GM12878 (cell line): Measurements from ENCODE around the gene FAM50A. TPM values are rescaled to one million over a fixed set of nuclear protein-coding genes. Genes with fewer than 3 reads are reported as not detected.

Source experiments
- ATAC-seq: fragments of 200-7000 bp; cut with Tn5 transposase; 3 replicates; pipeline ENCODE4 v1.9.1; 2020; ENCODE audit warnings: mild to moderate bottlenecking, moderate library complexity
- BruUV-seq: library from RNA; stranded (reverse); fragments of 400-500 nt; replicated peaks from 2 replicates; lab custom pipeline; 2021; lab: Mats Ljungman, UMichigan
- CTCF ChIA-PET: fragments of 300-600 bp; sonication (Branson Sonifier 250); formaldehyde crosslinking; extraction: SDS; loops from one replicate; lab custom pipeline; 2021; ENCODE audit warnings: inconsistent platforms; lab: Yijun Ruan, JAX
- POLR2A ChIA-PET: fragments of 350-600 bp; formaldehyde crosslinking; extraction: SDS; loops from one replicate; lab custom pipeline; 2021; ENCODE audit warnings: inconsistent platforms; lab: Charles Lee
- RAD21 ChIA-PET: fragments of 300-600 bp; sonication (Branson Sonifier 250); formaldehyde crosslinking; loops from one replicate; lab custom pipeline; 2023; ENCODE audit warnings: antibody characterized with exemption; ENCODE audit not compliant: unreplicated experiment; lab: Charles Lee
- SMC1A ChIA-PET: fragments of 300-600 bp; sonication (Branson Sonifier 250); formaldehyde crosslinking; loops from one replicate; lab custom pipeline; 2023; ENCODE audit not compliant: unreplicated experiment, uncharacterized antibody; lab: Charles Lee
- DNase-seq: peaks from one replicate; pipeline ENCODE4 v3.0.0-alpha.2; 2011; ENCODE audit warnings: low read depth, low spot score
- FAIRE-seq: peaks from 3 replicates; lab custom pipeline; 2011; peaks lifted over from hg19 to GRCh38; lab: Jason Lieb, UNC
- H2AFZ ChIP-seq: 2 replicates; pipeline ENCODE4 v1.6.0; 2011; ENCODE audit warnings: low read depth, low read length, control low read depth; ENCODE audit not compliant: control insufficient read depth
- H3K27ac ChIP-seq: 2 replicates; pipeline ENCODE4 v1.5.1; 2011; ENCODE audit warnings: control low read depth; ENCODE audit not compliant: control insufficient read depth, insufficient read depth
- H3K27me3 ChIP-seq, 2 experiments: replicated peaks in 1 of 2; 2 replicates each; pipeline versions ENCODE4 v1.6.0 to v1.6.1; 2011; ENCODE audit warnings: low read length in 1 of 2; ENCODE audit not compliant: control insufficient read depth in 2 of 2, insufficient read depth in 2 of 2
- H3K36me3 ChIP-seq, 2 experiments: 2 replicates each; pipeline ENCODE4 v1.5.1; 2011; ENCODE audit warnings: low read length in 1 of 2; ENCODE audit not compliant: control insufficient read depth in 2 of 2, insufficient read depth in 2 of 2
- H3K4me1 ChIP-seq: 2 replicates; pipeline ENCODE4 v1.6.1; 2011; ENCODE audit warnings: mild to moderate bottlenecking, low read length, moderate library complexity, mixed read lengths; ENCODE audit not compliant: control insufficient read depth, insufficient read depth
- H3K4me2 ChIP-seq: 2 replicates; pipeline ENCODE4 v1.6.0; 2011; ENCODE audit warnings: control low read depth; ENCODE audit not compliant: control insufficient read depth, insufficient read depth
- H3K4me3 ChIP-seq: fragments of 200-600 bp; sonication (generic); 2 replicates; pipeline ENCODE4 v1.5.1; 2016
- H3K79me2 ChIP-seq: 2 replicates; pipeline ENCODE4 v1.6.0; 2011; ENCODE audit warnings: low read length; ENCODE audit not compliant: control insufficient read depth, insufficient read depth
- H3K9ac ChIP-seq: 2 replicates; pipeline ENCODE4 v1.8.0; 2011; ENCODE audit warnings: low read length, control low read depth, mixed read lengths; ENCODE audit not compliant: control insufficient read depth, insufficient read depth
- H3K9me3 ChIP-seq: replicated peaks from 3 replicates; pipeline ENCODE4 v1.5.1; 2011; ENCODE audit warnings: mild to moderate bottlenecking, low read length; ENCODE audit not compliant: control insufficient read depth, insufficient read depth
- H4K20me1 ChIP-seq: 2 replicates; pipeline ENCODE4 v1.6.0; 2011; ENCODE audit not compliant: control insufficient read depth, insufficient read depth
- CBX5 ChIP-seq: sonication (generic); IDR thresholded peaks from 2 replicates; pipeline ENCODE4 v1.6.1; 2016; ENCODE audit warnings: low read depth, moderate library complexity, mild to moderate bottlenecking, inconsistent platforms
- CHD1 ChIP-seq: IDR thresholded peaks from 2 replicates; pipeline ENCODE4 v1.6.1; 2012; ENCODE audit warnings: low read depth, low read length, improper control_type of control experiment
- EZH2 ChIP-seq: IDR thresholded peaks from 2 replicates; pipeline ENCODE4 v1.6.1; 2012; ENCODE audit warnings: low read depth, mild to moderate bottlenecking, control low read depth, inconsistent platforms, low read length, borderline replicate concordance; ENCODE audit not compliant: control insufficient read depth
- JUNB ChIP-seq: IDR thresholded peaks from 2 replicates; pipeline ENCODE4 v1.6.1; 2016; ENCODE audit warnings: antibody characterized with exemption, mild to moderate bottlenecking
- MYB ChIP-seq: fragments of 150-350 bp; IDR thresholded peaks from 2 replicates; pipeline ENCODE4 v1.6.1; 2014; ENCODE audit warnings: mild to moderate bottlenecking, low read depth, low read length, borderline replicate concordance
- PML ChIP-seq: IDR thresholded peaks from 2 replicates; pipeline ENCODE4 v1.6.1; 2012; ENCODE audit warnings: low read length, inconsistent platforms
- SIX5 ChIP-seq: IDR thresholded peaks from 2 replicates; pipeline ENCODE4 v1.6.1; 2011; ENCODE audit warnings: mild to moderate bottlenecking, low read depth, low read length, moderate library complexity; ENCODE audit not compliant: severe bottlenecking
- SPI1 ChIP-seq: IDR thresholded peaks from 2 replicates; pipeline ENCODE4 v1.6.1; 2011; ENCODE audit warnings: low read depth, mild to moderate bottlenecking, low read length, moderate library complexity, borderline replicate concordance; ENCODE audit not compliant: insufficient read depth
- SRF ChIP-seq, 2 experiments: IDR thresholded peaks; 2 replicates each; pipeline ENCODE4 v1.6.1; 2011; ENCODE audit warnings: low read depth in 2 of 2, low read length in 2 of 2, mild to moderate bottlenecking in 1 of 2, moderate library complexity in 1 of 2
- TARDBP ChIP-seq: IDR thresholded peaks from 2 replicates; pipeline ENCODE4 v1.6.1; 2016; ENCODE audit warnings: borderline replicate concordance
- WGBS: methylation state at CpG from one replicate; pipeline ENCODE4 v1.1.6; 2016; ENCODE audit warnings: low lambda C conversion rate; ENCODE audit not compliant: insufficient replicate concordance, insufficient coverage; ENCODE audit errors: missing lambda C conversion rate; 5-methylcytosine and 5-hydroxymethylcytosine counted together
- in situ Hi-C: fragments of 300-500 bp; cut with MboI; formaldehyde crosslinking; loops from 9 replicates; pipeline ENCODE4 v1.14.3; 2018; ENCODE audit warnings: mixed read lengths
- intact Hi-C: fragments of 100-400 bp; cut with micrococcal nuclease; formaldehyde crosslinking; loops from one replicate; pipeline ENCODE4 v1.14.2; 2022; ENCODE audit not compliant: unreplicated experiment
- polyA plus RNA-seq, 11 experiments: library from polyadenylated mRNA; depleted of rRNA in 4 of 11; unstranded in 6 of 11; stranded (reverse) in 5 of 11; fragments of >200 nt; fragmentation: Nextera tagmentation in 4 of 11; fragmentation: Illumina TruSeq in 1 of 11; extraction: Ambion mirVana in 4 of 11; extraction: Trizol in 1 of 11; gene quantifications; 1 replicate in 1 of 11; 2 replicates in 10 of 11; pipeline versions ENCODE4 v1.2.1 to v1.2.3, GENCODE V29; 2011 to 2016; ENCODE audit warnings: inconsistent platforms in 2 of 11, missing spikeins in 2 of 11, low read depth in 1 of 11
- total RNA-seq, 4 experiments: library from RNA; depleted of rRNA in 3 of 4; stranded (reverse); fragments of >200 nt in 3 of 4; fragmentation: Illumina TruSeq in 1 of 4; extraction: Trizol in 1 of 4; gene quantifications; 2 replicates each; pipeline versions ENCODE4 v1.2.1 to v1.2.3, GENCODE V29; 2013 to 2021
- TF ChIP-seq, protein P1 (sequence below): fragments of 450-650 bp; IDR thresholded peaks from 2 replicates; pipeline ENCODE4 v1.6.1; 2016; ENCODE audit warnings: mild to moderate bottlenecking, moderate library complexity, borderline replicate concordance

The FAM50A gene
- total and polyA plus RNA-seq, 10 of the 15 experiments (the other 5 are each of a cell fraction or from before 2014, with no cell fraction given): 4.2 to 46.7 (median 34.6) TPM

DNA sequence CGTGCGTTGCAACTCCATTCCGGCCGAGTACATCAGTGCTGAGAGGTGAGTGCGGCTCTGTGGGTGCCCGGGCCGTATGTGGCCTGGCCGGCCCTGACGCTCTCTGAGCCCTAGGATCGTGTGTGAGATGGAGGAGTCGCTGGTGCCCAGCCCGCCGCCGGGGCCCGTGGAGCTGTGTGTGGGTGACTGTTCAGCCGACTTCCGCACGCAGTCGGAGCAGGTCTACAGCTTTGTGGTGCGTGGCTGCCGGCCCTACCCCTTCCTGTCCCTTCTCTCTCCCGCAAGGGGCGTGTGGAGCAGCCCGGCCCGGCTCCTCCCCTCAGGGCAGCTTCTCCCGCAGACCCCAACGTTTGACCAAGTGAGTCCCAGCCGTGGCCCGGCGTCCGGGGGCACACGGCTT is 22.1 kb downstream of the FAM50A start:
- BruUV-seq: no TSS peak
- Histone ChIP-seq H3K79me2 (no peaks in the 10 kb centered on the region), H2AFZ (no peak overlapping the region), H3K36me3 (peaks cover 0 to 2% of the 10 kb centered on the region in 2 experiments; a peak in 2 of 4 replicates), H3K4me1 (no peaks in the 10 kb centered on the region), H3K9ac (no peak overlapping the region), H3K4me3 (no peak overlapping the region), H3K27ac (no peak overlapping the region), H3K4me2 (no peak overlapping the region), H4K20me1 (no peaks in the 10 kb centered on the region), H3K27me3 (no peaks in the 10 kb centered on the region), H3K9me3 (no peaks in the 10 kb centered on the region; the same call in 2 of the 3 replicates)
- no peak for DNase-seq
- TF ChIP-seq SPI1: no peak
- SMC1A ChIA-PET: no interaction called here
- CTCF ChIA-PET: no interaction called here
- FAIRE-seq: no peak
- ATAC-seq: no peak
- POLR2A ChIA-PET: no interaction called here
- intact Hi-C loops: no loop called here
- in situ Hi-C loops: no loop called here
- RAD21 ChIA-PET: no interaction called here
- WGBS: 91% methylated on average over 18 of the region's 32 CpGs

GRCh38 chrX:154466907-154467306 is 23.0 kb downstream of the FAM50A start:
- Histone ChIP-seq H4K20me1 (no peaks in the 10 kb centered on the region), H3K27ac (no peak overlapping the region), H2AFZ (no peak overlapping the region), H3K79me2 (no peaks in the 10 kb centered on the region), H3K4me2 (no peak overlapping the region), H3K4me1 (no peaks in the 10 kb centered on the region), H3K9me3 (no peaks in the 10 kb centered on the region; the same call in 2 of the 3 replicates), H3K9ac (no peak overlapping the region), H3K27me3 (no peaks in the 10 kb centered on the region), H3K36me3 (peaks cover 0 to 2% of the 10 kb centered on the region in 2 experiments; a peak in 3 of 4 replicates), H3K4me3 (no peak overlapping the region)
- no peak for ATAC-seq
- POLR2A ChIA-PET: no interaction called here
- in situ Hi-C loops (no loop called here), intact Hi-C loops (no loop called here)
- WGBS: 64% methylated on average over 14 of the region's 15 CpGs
- BruUV-seq: no TSS peak
- FAIRE-seq: no peak
- DNase-seq: no peak
- CTCF ChIA-PET: no interaction called here
- SMC1A ChIA-PET: no interaction called here
- RAD21 ChIA-PET: no interaction called here
- TF ChIP-seq, protein P1, sequence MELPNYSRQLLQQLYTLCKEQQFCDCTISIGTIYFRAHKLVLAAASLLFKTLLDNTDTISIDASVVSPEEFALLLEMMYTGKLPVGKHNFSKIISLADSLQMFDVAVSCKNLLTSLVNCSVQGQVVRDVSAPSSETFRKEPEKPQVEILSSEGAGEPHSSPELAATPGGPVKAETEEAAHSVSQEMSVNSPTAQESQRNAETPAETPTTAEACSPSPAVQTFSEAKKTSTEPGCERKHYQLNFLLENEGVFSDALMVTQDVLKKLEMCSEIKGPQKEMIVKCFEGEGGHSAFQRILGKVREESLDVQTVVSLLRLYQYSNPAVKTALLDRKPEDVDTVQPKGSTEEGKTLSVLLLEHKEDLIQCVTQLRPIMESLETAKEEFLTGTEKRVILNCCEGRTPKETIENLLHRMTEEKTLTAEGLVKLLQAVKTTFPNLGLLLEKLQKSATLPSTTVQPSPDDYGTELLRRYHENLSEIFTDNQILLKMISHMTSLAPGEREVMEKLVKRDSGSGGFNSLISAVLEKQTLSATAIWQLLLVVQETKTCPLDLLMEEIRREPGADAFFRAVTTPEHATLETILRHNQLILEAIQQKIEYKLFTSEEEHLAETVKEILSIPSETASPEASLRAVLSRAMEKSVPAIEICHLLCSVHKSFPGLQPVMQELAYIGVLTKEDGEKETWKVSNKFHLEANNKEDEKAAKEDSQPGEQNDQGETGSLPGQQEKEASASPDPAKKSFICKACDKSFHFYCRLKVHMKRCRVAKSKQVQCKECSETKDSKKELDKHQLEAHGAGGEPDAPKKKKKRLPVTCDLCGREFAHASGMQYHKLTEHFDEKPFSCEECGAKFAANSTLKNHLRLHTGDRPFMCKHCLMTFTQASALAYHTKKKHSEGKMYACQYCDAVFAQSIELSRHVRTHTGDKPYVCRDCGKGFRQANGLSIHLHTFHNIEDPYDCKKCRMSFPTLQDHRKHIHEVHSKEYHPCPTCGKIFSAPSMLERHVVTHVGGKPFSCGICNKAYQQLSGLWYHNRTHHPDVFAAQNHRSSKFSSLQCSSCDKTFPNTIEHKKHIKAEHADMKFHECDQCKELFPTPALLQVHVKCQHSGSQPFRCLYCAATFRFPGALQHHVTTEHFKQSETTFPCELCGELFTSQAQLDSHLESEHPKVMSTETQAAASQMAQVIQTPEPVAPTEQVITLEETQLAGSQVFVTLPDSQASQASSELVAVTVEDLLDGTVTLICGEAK: no peak
- no peak for TF ChIP-seq CBX5
- no peak for TF ChIP-seq TARDBP
- TF ChIP-seq MYB: no peak
- TF ChIP-seq JUNB: no peak
- no peak for TF ChIP-seq CHD1
- no peak for TF ChIP-seq SIX5
- no peak for TF ChIP-seq SRF (IDR thresholded peaks at IDR 0.05; ENCODE audit: low read depth in 2 of 2, low read length in 2 of 2)
- TF ChIP-seq PML: no peak
- TF ChIP-seq EZH2: no peak
